T-cell (primary cell): Measurements from ENCODE around the gene CDK2. TPM values are rescaled to one million over a fixed set of nuclear protein-coding genes. Genes with fewer than 3 reads are reported as not detected.

Experiments used
- ATAC-seq, 4 experiments: fragments of 200-7000 bp in 3 of 4; fragments of 150-1000 bp in 1 of 4; cut with Tn5 transposase; replicated peaks in 1 of 4; 1 replicate in 3 of 4; 2 replicates in 1 of 4; pipeline ENCODE4 v1.10.0; 2021; ENCODE audit warnings: moderate library complexity in 3 of 4, mild to moderate bottlenecking in 2 of 4, moderate number of reproducible peaks in 1 of 4
- CTCF ChIA-PET, 2 donors: fragments of 300-600 bp; sonication (Branson Sonifier 250); formaldehyde crosslinking; loops; one replicate each; lab custom pipeline; 2022; ENCODE audit warnings: antibody characterized with exemption in 2 of 2; lab: Charles Lee
- POLR2A ChIA-PET, 2 donors: fragments of 300-600 bp; sonication (Branson Sonifier 250); formaldehyde crosslinking; loops; one replicate each; lab custom pipeline; 2022; ENCODE audit warnings: antibody characterized with exemption in 2 of 2; lab: Charles Lee
- DNase-seq, 35 experiments: peaks; one replicate each; pipeline versions ENCODE4 v3.0.0 to v3.0.0-alpha.2; 2013 to 2023
- H3K27ac ChIP-seq: one replicate; pipeline ENCODE4 v1.5.1; 2013; ENCODE audit warnings: low read length
- H3K27me3 ChIP-seq, 2 experiments: replicated peaks in 1 of 2; 1 replicate in 1 of 2; 2 replicates in 1 of 2; pipeline versions ENCODE4 v1.6.1 to v1.7.0; 2013; ENCODE audit warnings: low read length in 1 of 2, mixed read lengths in 1 of 2; ENCODE audit not compliant: control insufficient read depth in 2 of 2, insufficient read depth in 2 of 2; ENCODE audit errors: extremely low read depth in 1 of 2
- H3K36me3 ChIP-seq, 2 donors: 1 replicate in 1 of 2; 2 replicates in 1 of 2; pipeline versions ENCODE4 v1.6.1 to v1.7.0; 2013; ENCODE audit warnings: low read length in 1 of 2; ENCODE audit not compliant: control insufficient read depth in 2 of 2, insufficient read depth in 1 of 2; ENCODE audit errors: extremely low read depth in 1 of 2
- H3K4me1 ChIP-seq, 2 experiments: 1 replicate in 1 of 2; 2 replicates in 1 of 2; pipeline versions ENCODE4 v1.6.1 to v1.7.0; 2013; ENCODE audit warnings: low read length in 2 of 2, mixed read lengths in 1 of 2; ENCODE audit not compliant: insufficient read depth in 2 of 2, control insufficient read depth in 1 of 2; ENCODE audit errors: extremely low read depth in 1 of 2
- H3K4me3 ChIP-seq, 2 donors: 1 replicate in 1 of 2; 2 replicates in 1 of 2; pipeline versions ENCODE4 v1.5.1 to v1.7.0; 2013; ENCODE audit warnings: mild to moderate bottlenecking in 2 of 2, low read length in 1 of 2, moderate library complexity in 1 of 2; ENCODE audit not compliant: control insufficient read depth in 1 of 2; ENCODE audit errors: extremely low read depth in 1 of 2
- H3K9me3 ChIP-seq: 2 replicates; pipeline ENCODE4 v1.7.0; 2013
- H3K27ac Mint-ChIP-seq, 2 donors: one replicate each; pipeline ENCODE4 v1.8.0; 2020 to 2021; ENCODE audit warnings: mild to moderate bottlenecking in 2 of 2, mixed read lengths in 2 of 2
- H3K27me3 Mint-ChIP-seq, 2 donors: one replicate each; pipeline ENCODE4 v1.8.0; 2021 to 2022; ENCODE audit warnings: mixed read lengths in 2 of 2
- H3K36me3 Mint-ChIP-seq: one replicate; pipeline ENCODE4 v1.8.0; 2021; ENCODE audit warnings: mixed read lengths
- H3K4me1 Mint-ChIP-seq, 3 donors: one replicate each; pipeline ENCODE4 v1.8.0; 2020 to 2022; ENCODE audit warnings: mixed read lengths in 3 of 3, mild to moderate bottlenecking in 1 of 3
- H3K4me3 Mint-ChIP-seq, 3 donors: one replicate each; pipeline ENCODE4 v1.8.0; 2020 to 2022; ENCODE audit warnings: mild to moderate bottlenecking in 3 of 3, mixed read lengths in 3 of 3, moderate library complexity in 3 of 3
- H3K9me3 Mint-ChIP-seq, 3 donors: one replicate each; pipeline ENCODE4 v1.8.0; 2020 to 2022; ENCODE audit warnings: mixed read lengths in 3 of 3
- WGBS: methylation state at CpG from one replicate; pipeline ENCODE4 v1.1.5; 2013; ENCODE audit warnings: missing lambda C conversion rate; ENCODE audit not compliant: insufficient coverage; 5-methylcytosine and 5-hydroxymethylcytosine counted together
- total RNA-seq, 35 experiments: library from RNA in 6 of 35; stranded (reverse) in 6 of 35; fragments of 120-200 nt in 1 of 35; gene quantifications; one replicate each; pipeline versions ENCODE4 v1.2.1 to v1.2.4 and lab custom pipeline; 2013 to 2026

CDK2 gene
- total RNA-seq, 5 donors from 2014 or later (not counting 1 experiment from before 2014, with no cell fraction given): 17.8 to 32.3 (median 23.3) TPM

DNA sequence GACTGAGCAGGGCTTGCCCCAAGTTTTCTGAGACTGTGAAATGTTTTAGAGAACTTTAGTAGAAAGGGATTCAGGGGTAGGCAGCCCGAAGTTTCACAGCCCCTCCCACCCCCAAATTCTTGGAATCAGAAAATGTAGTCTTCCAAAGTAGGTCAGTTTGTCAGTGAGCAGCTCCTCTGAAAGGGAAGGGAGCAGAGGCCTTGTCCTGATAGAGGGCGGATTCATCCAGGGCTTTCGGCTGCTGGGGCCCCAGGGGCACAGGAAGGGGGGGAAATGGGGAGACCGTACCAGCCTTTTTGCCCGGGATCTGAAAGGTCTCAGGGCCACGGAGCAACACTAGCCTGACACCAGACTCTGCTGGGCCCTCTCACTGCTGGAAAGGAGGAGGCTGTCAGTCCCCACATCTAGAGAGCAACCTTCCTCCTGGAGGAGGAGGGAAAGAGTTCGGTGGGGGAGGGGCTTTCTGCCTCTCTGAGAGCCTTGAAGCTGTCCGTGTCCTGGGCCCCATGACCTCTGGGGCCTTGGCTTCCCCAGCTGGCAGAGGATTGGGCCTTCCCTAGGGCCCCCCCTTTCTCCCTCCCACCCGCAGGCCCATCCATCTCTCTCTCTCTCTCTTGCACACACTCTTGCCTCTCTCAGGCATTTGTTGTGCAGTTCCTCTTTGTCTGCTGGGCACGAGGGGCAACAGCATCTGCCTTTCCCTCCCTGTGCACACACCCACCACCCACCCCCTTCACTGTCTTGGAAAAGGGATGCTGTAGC lies 54.0 kb downstream of the CDK2 start, which contains the start of gene IKZF4:
Gene IKZF4 (plus strand): TSS at position 621 of the 762 bp plus-strand sequence. CDS start 451 bp downstream, outside the sequence.
- H3K9me3 ChIP-seq: no peaks in the 10 kb centered on the region
- CTCF ChIA-PET: interaction anchor here (0.5 to 1.3 kb wide), 4 partner anchors 8 to 142 kb away, joined by 3 to 4 read pairs (median 3); no protein-coding TSS in a partner anchor
- no peaks in the 10 kb centered on the region for H3K9me3 Mint-ChIP-seq
- no peaks in the 10 kb centered on the region for H3K27me3 ChIP-seq
- H3K27ac ChIP-seq: peak within 1 kb of the TSS; percentile 22
- peaks cover 7% of the 10 kb centered on the region for H3K36me3 Mint-ChIP-seq
- peak within 1 kb of the TSS; percentile 47 to 74 for H3K4me3 ChIP-seq
- peaks cover 20 to 34% (median 26%) of the 10 kb centered on the region in 3 donors for H3K4me1 Mint-ChIP-seq
- H3K36me3 ChIP-seq: peaks cover 0 to 7% of the 10 kb centered on the region in 2 donors
- H3K4me1 ChIP-seq: peaks cover 13 to 24% of the 10 kb centered on the region in 2 experiments
- WGBS: 67% methylated on average over 6 of the region's 10 CpGs
- no peaks in the 10 kb centered on the region for H3K27me3 Mint-ChIP-seq
- peak within 1 kb of the TSS; percentile 82 to 97 (median 89) for H3K4me3 Mint-ChIP-seq
- peak; percentile 36 to 45 (median 41) for ATAC-seq
- H3K27ac Mint-ChIP-seq: peak within 1 kb of the TSS; percentile 93 to 95
- DNase-seq: peak in 1 of 35 experiments; percentile 15
- POLR2A ChIA-PET: no interaction called here

DNA sequence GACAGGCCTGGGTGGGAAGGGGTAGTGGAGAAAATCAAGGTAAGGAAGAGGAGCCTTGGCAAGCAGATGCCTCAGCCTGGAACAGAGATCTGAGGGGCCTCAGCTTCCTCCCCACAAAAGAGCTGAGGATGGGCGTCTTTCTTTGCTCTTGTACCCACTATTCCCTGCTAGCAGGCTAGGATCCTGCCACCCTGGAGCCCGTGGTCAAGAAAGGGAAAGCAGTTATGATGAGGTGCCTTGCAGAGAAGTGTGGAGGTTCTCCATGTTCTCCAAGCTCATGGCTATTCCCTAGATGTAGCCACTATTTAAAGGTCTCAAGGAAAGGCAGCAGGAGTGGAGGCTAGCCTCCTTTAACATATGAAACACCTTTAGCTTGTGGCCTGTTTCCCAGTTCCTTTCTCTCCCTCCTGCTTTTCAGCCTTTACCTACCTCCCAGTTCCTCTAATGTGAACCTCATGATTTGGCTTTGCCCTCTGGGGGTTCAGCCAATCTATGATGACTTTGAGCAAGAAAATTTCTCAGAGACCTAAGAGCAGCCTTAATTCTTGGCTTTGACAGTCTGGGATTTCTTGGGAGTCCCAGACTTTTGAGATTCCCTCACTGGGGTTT lies 55.4 kb downstream of the CDK2 start:
- no peak overlapping the region for H3K27ac ChIP-seq

More for the DNA sequence above, 55.4 kb downstream of the CDK2 start:
- Histone ChIP-seq H3K9me3 (no peaks in the 10 kb centered on the region), H3K36me3 (peaks cover 0 to 10% of the 10 kb centered on the region in 2 donors), H3K4me1 (peaks cover 13 to 24% of the 10 kb centered on the region in 2 experiments), H3K4me3 (peak overlapping the region; percentile 47 to 74), H3K27me3 (no peaks in the 10 kb centered on the region)
- ChIA-PET CTCF (no interaction called here), POLR2A (no interaction called here)
- Mint-ChIP-seq H3K36me3 (peaks cover 7% of the 10 kb centered on the region), H3K4me3 (peak overlapping the region; percentile 82 to 97 (median 89)), H3K27me3 (no peaks in the 10 kb centered on the region), H3K9me3 (no peaks in the 10 kb centered on the region), H3K4me1 (peaks cover 20 to 34% (median 26%) of the 10 kb centered on the region in 3 donors), H3K27ac (peak overlapping the region; percentile 93 to 95)
- WGBS: no CpG with 5 or more reads among the region's 2 CpGs
- ATAC-seq (peak in 1 of 4 experiments; percentile 40), DNase-seq (no peak)

Other genes starting within 250 kb of the CDK2 start
- gene RDH5, start 246.4 kb upstream of the CDK2 start, total RNA-seq: 10 to 100 TPM; 13.0 to 29.1 (median 22.4) TPM
- 10 to 100 TPM; 41.3 to 88.2 (median 73.5) TPM for gene CD63, start 237.8 kb upstream of the CDK2 start, total RNA-seq
- gene GDF11, start 223.7 kb upstream of the CDK2 start, total RNA-seq: 10 to 100 TPM in 4 of 5 donors, 1 to 10 TPM in 1; 7.5 to 12.9 (median 11.5) TPM
- gene SARNP, start 149.1 kb upstream of the CDK2 start, total RNA-seq: 10 to 100 TPM; 36.9 to 50.3 (median 46.8) TPM
- 10 to 100 TPM; 19.0 to 46.8 (median 41.6) TPM for gene ORMDL2, start 148.8 kb upstream of the CDK2 start, total RNA-seq
- 10 to 100 TPM; 21.5 to 34.5 (median 30.7) TPM for gene DNAJC14, start 137.2 kb upstream of the CDK2 start, total RNA-seq
- not detected for gene MMP19, start 123.9 kb upstream of the CDK2 start, total RNA-seq
- gene PYM1, start 38.9 kb upstream of the CDK2 start, total RNA-seq: 10 to 100 TPM; 21.7 to 40.9 (median 30.7) TPM
- gene DGKA, start 35.7 kb upstream of the CDK2 start, total RNA-seq: 1,000 to 10,000 TPM in 4 of 5 donors, 100 to 1,000 TPM in 1; 896 to 1,314 (median 1,231) TPM
- under 1 TPM in 1 of 5 donors, not detected in 4; 0.20 TPM for gene PMEL, start 788 bp upstream of the CDK2 start, total RNA-seq
- 10 to 100 TPM; 58.6 to 99.8 (median 85.7) TPM for gene RAB5B, start 7.2 kb downstream of the CDK2 start, total RNA-seq
- 1 to 10 TPM; 2.6 to 7.3 (median 3.2) TPM for gene SUOX, start 30.4 kb downstream of the CDK2 start, total RNA-seq
- gene IKZF4, start 54.2 kb downstream of the CDK2 start, total RNA-seq: 10 to 100 TPM in 3 of 5 donors, 1 to 10 TPM in 2; 6.1 to 14.9 (median 13.2) TPM
- gene RPS26, start 75.1 kb downstream of the CDK2 start, total RNA-seq: 100 to 1,000 TPM in 1 of 5 donors, 10 to 100 TPM in 4; 30.3 to 141 (median 49.9) TPM
- gene ERBB3, start 113.3 kb downstream of the CDK2 start, total RNA-seq: 10 to 100 TPM in 1 of 5 donors, 1 to 10 TPM in 3, under 1 TPM in 1; 0.93 to 24.0 (median 8.2) TPM
- 100 to 1,000 TPM in 3 of 5 donors, 10 to 100 TPM in 2; 67.5 to 113 (median 104) TPM for gene PA2G4, start 137.7 kb downstream of the CDK2 start, total RNA-seq
- 1,000 to 10,000 TPM; 4,612 to 5,648 (median 5,133) TPM for gene RPL41, start 149.8 kb downstream of the CDK2 start, total RNA-seq
- gene ZC3H10, start 151.4 kb downstream of the CDK2 start, total RNA-seq: 10 to 100 TPM in 3 of 5 donors, 1 to 10 TPM in 2; 8.4 to 15.1 (median 11.4) TPM
- gene ESYT1, start 161.4 kb downstream of the CDK2 start, total RNA-seq: 100 to 1,000 TPM; 181 to 298 (median 276) TPM
- 10 to 100 TPM in 1 of 5 donors, 1 to 10 TPM in 4; 5.9 to 12.4 (median 7.7) TPM for gene MYL6B, start 185.8 kb downstream of the CDK2 start, total RNA-seq
- gene MYL6, start 191.5 kb downstream of the CDK2 start, total RNA-seq: 100 to 1,000 TPM; 506 to 663 (median 569) TPM
- 100 to 1,000 TPM; 135 to 160 (median 159) TPM for gene SMARCC2, start 222.7 kb downstream of the CDK2 start, total RNA-seq